HG02943 (cell line): Measurements from ENCODE around the gene MPHOSPH8.
"Not testable (repeated sequence)": the region's sequence is repeated elsewhere in the genome, so short reads cannot be mapped to it uniquely, and the experiment has no call there.

Experiments used
- ATAC-seq: cut with Tn5 transposase; IDR thresholded peaks from one replicate; pipeline ENCODE4 v1.9.1; 2021; ENCODE audit warnings: mild to moderate bottlenecking, low read depth, moderate library complexity; ENCODE audit not compliant: unreplicated experiment

Gene MPHOSPH8

GRCh38 chr13:19622193-19622592 is 11.3 kb upstream of the MPHOSPH8 start:
- no peak for ATAC-seq

- no peak for ATAC-seq
Measured at GRCh38 chr13:19624265-19624664, 9.2 kb upstream of the MPHOSPH8 start.

DNA sequence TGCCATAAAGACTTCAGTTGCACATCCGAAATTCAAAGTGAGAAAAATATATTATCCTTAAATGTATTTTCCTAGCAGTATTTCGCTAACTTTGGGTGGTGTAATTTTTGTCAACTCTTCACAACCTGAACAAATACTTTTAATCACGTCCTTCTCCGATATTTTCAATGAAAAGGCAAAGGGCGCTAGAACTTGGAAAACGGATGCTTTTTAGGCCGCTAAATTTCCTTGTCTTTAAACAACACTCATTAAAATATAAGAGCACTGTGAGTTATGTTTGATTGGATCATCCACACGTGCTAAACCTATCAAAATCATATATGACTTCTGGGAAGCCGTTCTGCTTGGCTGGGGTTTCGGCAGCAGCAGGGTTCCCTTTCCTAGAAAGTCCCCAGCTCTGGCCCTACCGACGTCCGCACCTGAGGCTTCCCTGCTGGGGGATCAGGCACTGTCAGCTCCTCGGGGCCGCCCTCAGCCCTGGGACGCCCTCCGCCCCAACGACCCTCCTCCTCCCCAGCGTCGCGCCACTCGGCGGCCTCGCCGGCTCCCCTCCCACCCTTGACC is 462 bp upstream of the MPHOSPH8 start:
- ATAC-seq = no peak

GRCh38 chr13:19634256-19634740 is 839 bp downstream of the MPHOSPH8 start:
- no peak for ATAC-seq

GRCh38 chr13:19635926-19636325 is 2.5 kb downstream of the MPHOSPH8 start:
- ATAC-seq = not testable (repeated sequence)

DNA sequence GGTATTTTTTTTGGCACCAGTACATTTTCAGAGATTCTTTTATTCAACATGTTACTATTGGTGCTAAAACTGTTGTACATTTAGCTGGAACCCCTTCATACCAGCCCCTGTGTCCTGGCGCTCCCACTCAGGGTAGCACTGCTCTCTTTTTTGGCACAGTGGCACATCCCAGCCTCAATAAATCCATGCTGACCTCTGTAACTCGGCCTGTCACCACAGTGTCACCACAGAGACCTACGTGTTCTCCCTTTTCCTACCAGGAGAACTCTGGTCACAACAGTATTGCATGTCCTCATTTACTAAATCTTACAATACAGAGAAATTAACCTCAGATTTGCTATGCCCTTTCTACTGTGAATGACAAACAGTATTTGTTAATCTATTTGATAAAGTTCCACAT is 10.2 kb downstream of the MPHOSPH8 start:
- ATAC-seq = no peak

GRCh38 chr13:19645000-19645399 is 11.5 kb downstream of the MPHOSPH8 start:
- no peak for ATAC-seq

DNA sequence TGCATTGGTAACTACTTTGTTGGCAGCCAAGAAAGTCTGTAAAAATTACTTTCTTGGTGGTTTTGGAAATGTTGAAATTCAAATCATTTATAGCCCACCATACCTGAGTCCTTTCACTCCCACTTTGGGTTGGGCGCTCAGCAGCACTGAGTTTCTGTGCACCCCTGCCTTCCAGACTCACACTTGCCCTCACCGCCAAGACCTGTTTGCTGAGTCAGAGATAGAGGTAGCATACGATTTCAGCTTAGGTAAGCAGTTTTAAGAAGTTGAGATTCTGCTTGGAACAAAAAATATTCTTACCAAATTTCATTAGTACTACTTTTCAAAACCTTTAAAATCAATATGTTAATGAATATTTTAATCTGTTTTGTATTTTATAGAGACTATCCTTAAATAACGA is 12.6 kb downstream of the MPHOSPH8 start:
- no peak for ATAC-seq

GRCh38 chr13:19650742-19651141 is 17.3 kb downstream of the MPHOSPH8 start:
- ATAC-seq = no peak

DNA sequence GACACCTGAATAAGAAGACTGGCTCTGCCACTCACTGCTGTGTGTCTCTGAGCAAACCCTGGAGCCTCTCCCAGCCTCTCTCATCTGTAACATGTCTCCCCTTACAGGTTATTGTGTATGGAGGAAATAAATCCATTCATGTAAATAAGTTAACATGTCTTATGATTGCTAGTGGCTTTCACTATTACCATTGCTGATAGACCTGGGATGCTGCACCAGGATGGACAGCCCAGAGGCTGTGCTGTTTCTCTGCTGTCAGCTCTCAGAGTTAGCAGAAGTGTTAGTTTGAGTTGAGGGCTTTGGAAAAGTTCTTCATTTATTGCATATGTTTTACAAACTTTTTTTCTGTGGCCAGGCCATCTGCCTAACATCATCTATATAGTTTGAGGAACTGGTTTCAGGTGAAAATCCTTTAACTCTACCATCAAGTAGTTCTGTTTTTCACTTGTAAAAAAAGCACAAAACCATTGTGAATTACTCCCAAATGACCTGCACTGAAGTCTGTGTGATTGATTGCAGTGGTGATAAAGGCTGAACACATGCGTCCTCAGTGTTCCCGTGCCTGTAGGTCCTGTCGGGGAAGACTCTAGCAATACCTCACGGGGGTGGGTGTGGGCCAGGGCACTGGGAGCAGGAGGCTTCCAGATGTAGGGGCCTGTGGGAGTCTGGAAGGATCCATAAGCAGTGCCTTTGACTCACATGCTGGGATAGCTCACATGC is 24.6 kb downstream of the MPHOSPH8 start:
- ATAC-seq = no peak

- no peak for ATAC-seq
Measured at GRCh38 chr13:19658831-19659230, 25.4 kb downstream of the MPHOSPH8 start.

DNA sequence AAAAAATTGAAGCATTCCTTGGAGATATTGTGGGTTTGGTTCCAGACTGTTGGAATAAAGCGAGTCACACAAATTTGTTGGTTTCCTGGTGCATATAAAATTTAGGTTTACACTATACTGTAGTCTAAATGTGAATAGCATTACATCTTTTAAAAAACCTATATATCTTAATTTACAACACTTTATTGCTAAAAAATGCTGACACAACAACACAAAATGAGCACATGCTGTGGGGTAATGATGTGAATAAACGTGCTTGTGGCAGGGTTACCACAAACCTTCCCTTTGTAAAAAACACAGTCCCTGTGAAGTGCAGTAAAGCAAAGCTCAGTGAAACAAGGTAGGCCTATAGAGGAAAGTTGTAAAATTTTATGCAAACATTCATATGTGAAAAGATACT is 27.7 kb downstream of the MPHOSPH8 start:
- ATAC-seq = no peak

DNA sequence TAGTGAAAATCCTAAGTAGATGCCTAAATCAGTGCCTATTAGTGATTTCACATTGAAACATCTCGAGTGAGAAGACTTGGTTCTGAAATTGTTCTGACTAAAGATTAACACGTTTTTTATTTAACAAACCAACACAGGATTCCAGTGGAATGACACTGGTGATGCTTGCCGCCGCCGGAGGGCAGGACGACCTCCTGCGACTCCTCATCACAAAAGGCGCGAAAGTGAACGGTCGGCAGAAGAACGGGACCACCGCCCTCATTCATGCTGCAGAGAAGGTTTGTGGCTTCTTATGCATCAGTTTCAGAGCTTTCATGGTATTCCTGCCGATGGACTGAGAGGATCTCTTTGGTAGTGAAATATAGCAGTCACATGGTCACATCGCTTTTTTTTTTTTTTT is 28.1 kb downstream of the MPHOSPH8 start:
- ATAC-seq = no peak

- no peak for ATAC-seq
Measured at GRCh38 chr13:19663416-19663979, 30.0 kb downstream of the MPHOSPH8 start.

DNA sequence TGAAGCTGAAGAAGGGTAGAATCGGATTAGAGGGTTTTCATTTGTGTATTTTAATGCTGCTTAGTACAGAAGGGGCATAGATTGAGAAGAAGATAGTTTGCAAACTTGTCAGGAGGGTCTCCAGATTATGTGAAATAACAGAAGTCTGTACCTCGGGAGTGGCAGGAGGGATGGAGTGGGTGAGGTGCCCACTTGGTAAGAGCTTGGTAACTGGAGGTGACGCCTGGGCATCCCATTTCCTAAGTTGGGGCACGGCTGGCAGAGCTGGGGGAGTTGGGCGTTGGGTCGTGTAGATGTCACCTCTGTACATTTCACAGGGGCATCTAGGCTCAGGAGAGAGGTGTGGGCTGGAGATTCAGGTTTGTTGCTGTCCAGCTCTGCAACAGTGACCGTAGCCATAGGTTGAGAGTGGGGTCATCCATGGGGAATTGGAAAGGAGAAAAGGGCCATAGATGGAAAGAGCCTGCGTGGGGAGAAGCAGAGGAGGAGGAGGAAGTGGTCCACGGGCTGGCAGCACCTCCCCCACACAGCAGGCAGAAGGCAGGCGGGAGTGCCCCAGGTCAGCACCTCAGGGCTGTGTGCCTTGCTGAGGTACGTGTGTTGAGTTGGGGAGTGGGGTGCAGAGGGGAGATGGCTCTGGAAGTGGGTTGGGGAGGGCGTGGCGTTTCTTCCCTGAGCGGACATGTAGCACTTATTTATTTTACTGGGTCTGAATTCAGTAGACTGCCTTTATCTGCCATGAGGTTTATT is 31.2 kb downstream of the MPHOSPH8 start:
- no peak for ATAC-seq

GRCh38 chr13:19665427-19665859 is 32.0 kb downstream of the MPHOSPH8 start:
- ATAC-seq = no peak

DNA sequence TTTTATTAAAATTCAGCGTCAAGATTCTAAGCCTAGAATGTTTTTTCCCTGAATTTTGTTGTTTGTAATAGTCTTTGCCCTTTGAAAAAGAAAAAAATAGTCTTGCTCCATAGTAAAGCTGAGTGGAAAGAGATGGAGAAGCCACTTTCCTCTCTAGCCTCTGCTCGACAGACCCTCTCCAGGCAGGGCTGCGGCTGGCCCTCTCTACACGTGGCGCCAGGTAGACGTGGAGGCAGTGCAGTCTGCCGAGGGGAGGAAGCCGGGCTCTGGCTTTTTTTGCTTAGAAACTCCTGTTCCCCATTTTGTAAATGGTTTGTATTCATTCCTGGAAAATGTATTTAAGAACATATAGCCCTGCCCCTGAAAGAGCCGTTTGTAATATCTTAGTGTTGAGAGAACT is 35.3 kb downstream of the MPHOSPH8 start:
- no peak for ATAC-seq

DNA sequence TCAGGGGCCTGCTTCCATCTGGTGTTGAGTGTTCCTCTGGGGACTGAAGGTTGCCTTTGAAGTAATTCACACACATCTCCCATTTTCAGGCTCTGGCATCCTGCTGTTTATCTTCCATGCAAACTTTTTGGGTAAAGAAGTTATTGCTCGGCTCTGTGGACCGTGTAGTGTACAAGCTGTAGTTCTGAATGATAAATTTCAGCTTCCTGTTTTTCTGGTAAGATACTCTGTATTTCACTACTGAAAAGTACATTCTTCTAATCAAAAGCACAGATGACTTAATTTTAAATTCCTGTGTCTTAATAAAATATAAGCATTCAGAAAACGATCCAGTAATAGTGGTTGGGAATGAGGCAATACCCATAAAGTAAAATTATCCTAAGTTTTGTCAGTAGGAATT is 36.7 kb downstream of the MPHOSPH8 start:
- no peak for ATAC-seq

DNA sequence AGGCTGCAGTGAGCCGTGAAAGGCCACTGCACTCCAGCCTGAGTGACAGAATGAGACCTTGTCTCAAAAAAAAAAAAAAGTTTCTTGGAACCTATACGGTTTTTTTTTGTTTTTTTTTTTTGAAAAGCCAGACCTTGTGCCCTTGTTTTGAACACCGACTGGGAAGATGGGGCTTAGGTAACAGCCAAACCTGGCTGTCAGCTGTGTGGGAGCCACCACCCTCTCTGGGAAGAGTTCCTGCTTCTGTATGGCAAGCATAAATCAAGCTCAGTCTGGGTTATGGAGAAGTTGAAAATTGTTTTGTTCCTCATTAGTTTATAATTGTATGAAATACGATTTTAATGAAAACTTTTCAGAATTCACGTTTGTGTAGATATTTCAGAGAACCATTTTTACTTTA is 39.5 kb downstream of the MPHOSPH8 start:
- ATAC-seq = no peak

GRCh38 chr13:19673473-19674430 is 40.3 kb downstream of the MPHOSPH8 start:
- no peak for ATAC-seq
